IMR-90 (cell line): ENCODE data around the gene SRP9. TPM values are rescaled to one million over a fixed set of nuclear protein-coding genes. Genes with fewer than 3 reads are reported as not detected.
A peak's percentile ranks its signal among the peaks of the same experiment; 100 is the strongest.
"Not testable (repeated sequence)": the region's sequence is repeated elsewhere in the genome, so short reads cannot be mapped to it uniquely, and the experiment has no call there.

ENCODE experiments used
- ATAC-seq: fragments of 200-7000 bp; cut with Tn5 transposase; 2 replicates; pipeline ENCODE4 v1.9.1; 2020; ENCODE audit warnings: low read depth, mild to moderate bottlenecking, moderate library complexity
- BruUV-seq: library from RNA; stranded (reverse); fragments of 400-500 nt; replicated peaks from 2 replicates; lab custom pipeline; 2021; lab: Mats Ljungman, UMichigan
- CTCF ChIA-PET: fragments of 300-600 bp; formaldehyde crosslinking; extraction: SDS; loops from one replicate; lab custom pipeline; 2021; ENCODE audit warnings: antibody characterized with exemption; lab: Yijun Ruan, JAX
- POLR2A ChIA-PET: fragments of 300-600 bp; sonication (Branson Sonifier 250); formaldehyde crosslinking; loops from one replicate; lab custom pipeline; 2022; ENCODE audit warnings: antibody characterized with exemption; ENCODE audit not compliant: unreplicated experiment; lab: Charles Lee
- DNase-seq: peaks from one replicate; pipeline ENCODE4 v3.0.0; 2013
- H2AFZ ChIP-seq: replicated peaks from 2 replicates; pipeline ENCODE3; 2013; ENCODE audit warnings: low read length, mild to moderate bottlenecking; ENCODE audit not compliant: poor library complexity
- H2AK5ac ChIP-seq: 2 replicates; pipeline ENCODE4 v1.6.1; 2013; ENCODE audit warnings: low read depth, low read length, inconsistent platforms
- H2AK9ac ChIP-seq: replicated peaks from 2 replicates; pipeline ENCODE3; 2013; ENCODE audit warnings: mild to moderate bottlenecking, low read depth, low read length, moderate library complexity; ENCODE audit not compliant: poor library complexity
- H2BK120ac ChIP-seq: 2 replicates; pipeline ENCODE4 v1.6.1; 2013; ENCODE audit warnings: low read depth, low read length, inconsistent platforms
- H2BK15ac ChIP-seq: 3 replicates; pipeline ENCODE4 v1.6.1; 2013; ENCODE audit warnings: low read depth, low read length, inconsistent platforms
- H2BK20ac ChIP-seq: 2 replicates; pipeline ENCODE4 v1.6.1; 2013; ENCODE audit warnings: low read depth, mild to moderate bottlenecking, inconsistent platforms, low read length, moderate library complexity
- H2BK5ac ChIP-seq: 2 replicates; pipeline ENCODE4 v1.6.1; 2013; ENCODE audit warnings: mild to moderate bottlenecking, low read depth, low read length, inconsistent platforms; ENCODE audit not compliant: poor library complexity, severe bottlenecking
- H3K14ac ChIP-seq: replicated peaks from 2 replicates; pipeline ENCODE4 v1.6.1; 2013; ENCODE audit warnings: low read depth, low read length, inconsistent platforms
- H3K18ac ChIP-seq: 2 replicates; pipeline ENCODE4 v1.6.1; 2013; ENCODE audit warnings: low read depth, low read length, control low read depth
- H3K23ac ChIP-seq: 2 replicates; pipeline ENCODE4 v1.6.1; 2013; ENCODE audit warnings: low read depth, low read length, inconsistent platforms
- H3K27ac ChIP-seq: 2 replicates; pipeline ENCODE4 v1.5.1; 2013; ENCODE audit warnings: mild to moderate bottlenecking, control low read depth, low read length; ENCODE audit not compliant: insufficient read depth
- H3K27me3 ChIP-seq: 2 replicates; pipeline ENCODE4 v1.6.1; 2013; ENCODE audit warnings: low read length; ENCODE audit not compliant: control insufficient read depth, insufficient read depth
- H3K36me3 ChIP-seq: 2 replicates; pipeline ENCODE4 v1.6.1; 2013; ENCODE audit warnings: low read length, mixed read lengths; ENCODE audit not compliant: control insufficient read depth, insufficient read depth
- H3K4ac ChIP-seq: 2 replicates; pipeline ENCODE4 v1.6.1; 2013; ENCODE audit warnings: low read depth, low read length, inconsistent platforms
- H3K4me1 ChIP-seq: 2 replicates; pipeline ENCODE4 v1.6.1; 2013; ENCODE audit warnings: low read length, mixed read lengths; ENCODE audit not compliant: control insufficient read depth, insufficient read depth
- H3K4me2 ChIP-seq: 2 replicates; pipeline ENCODE4 v1.6.1; 2013; ENCODE audit warnings: low read depth, mild to moderate bottlenecking, control low read depth, low read length, moderate library complexity
- H3K4me3 ChIP-seq: 2 replicates; pipeline ENCODE4 v1.5.1; 2013; ENCODE audit warnings: low read depth, mild to moderate bottlenecking, control low read depth, low read length, moderate library complexity; ENCODE audit not compliant: insufficient read depth
- H3K56ac ChIP-seq: 2 replicates; pipeline ENCODE4 v1.6.1; 2013; ENCODE audit warnings: low read length, inconsistent platforms; ENCODE audit not compliant: insufficient read depth; ENCODE audit errors: extremely low read depth
- H3K79me1 ChIP-seq, 2 experiments: 2 replicates each; pipeline ENCODE4 v1.6.1; 2013; ENCODE audit warnings: low read length in 2 of 2, inconsistent platforms in 1 of 2, low read depth in 1 of 2
- H3K9ac ChIP-seq: 2 replicates; pipeline ENCODE4 v1.6.1; 2013; ENCODE audit warnings: low read depth, low read length, control low read depth
- H3K9me1 ChIP-seq: 2 replicates; pipeline ENCODE4 v1.6.1; 2013; ENCODE audit warnings: low read length, inconsistent platforms; ENCODE audit not compliant: insufficient read depth
- H3K9me3 ChIP-seq: 2 replicates; pipeline ENCODE4 v1.6.1; 2013; ENCODE audit warnings: low read length; ENCODE audit not compliant: control insufficient read depth, insufficient read depth
- H4K20me1 ChIP-seq: 2 replicates; pipeline ENCODE4 v1.6.1; 2013; ENCODE audit warnings: low read length, inconsistent platforms; ENCODE audit not compliant: insufficient read depth
- H4K5ac ChIP-seq: 2 replicates; pipeline ENCODE4 v1.6.1; 2013; ENCODE audit warnings: mild to moderate bottlenecking, low read depth, low read length, control low read depth
- H4K8ac ChIP-seq, 2 experiments: 2 replicates each; pipeline ENCODE4 v1.6.1; 2013; ENCODE audit warnings: low read depth in 2 of 2, low read length in 2 of 2, control low read depth in 1 of 2, inconsistent platforms in 1 of 2
- H4K91ac ChIP-seq: 2 replicates; pipeline ENCODE4 v1.6.1; 2013; ENCODE audit warnings: low read depth, low read length, inconsistent platforms; ENCODE audit not compliant: insufficient read depth
- WGBS, 2 experiments: methylation state at CpG; one replicate each; pipeline versions ENCODE4 v1.1.5 to v1.1.7; 2013; ENCODE audit warnings: missing lambda C conversion rate in 2 of 2; ENCODE audit not compliant: insufficient read length in 1 of 2; ENCODE audit errors: extremely low coverage in 2 of 2; 5-methylcytosine and 5-hydroxymethylcytosine counted together
- dilution Hi-C: fragments of 300-500 bp; cut with HindIII; formaldehyde crosslinking; loops from one replicate; pipeline ENCODE4 v1.14.3; 2018; ENCODE audit warnings: low sequenced_read_pairs; ENCODE audit not compliant: unreplicated experiment
- in situ Hi-C: fragments of 300-500 bp; cut with MboI; formaldehyde crosslinking; loops from 3 replicates; pipeline ENCODE4 v1.14.3; 2019; ENCODE audit warnings: low sequenced_read_pairs, inconsistent platforms, mixed read lengths
- intact Hi-C: fragments of 100-400 bp; cut with micrococcal nuclease; formaldehyde crosslinking; loops from 2 replicates; pipeline ENCODE4 v1.10.0; 2022
- polyA plus RNA-seq, 3 experiments: library from polyadenylated mRNA; depleted of rRNA; stranded (reverse); fragments of >200 nt; gene quantifications; 2 replicates each; pipeline ENCODE4 v1.2.3, GENCODE V29; 2012; ENCODE audit warnings: low replicate concordance in 1 of 3
- total RNA-seq: library from RNA; depleted of rRNA; stranded (reverse); fragments of >200 nt; gene quantifications from 2 replicates; pipeline ENCODE4 v1.2.3, GENCODE V29; 2012

SRP9 gene
- total and polyA plus RNA-seq, 2 of the 4 experiments (the other 2 are of a cell fraction): 230 to 295 TPM

GRCh38 chr1:225810579-225811538 lies 33.2 kb downstream of the SRP9 start:
- Histone ChIP-seq H3K27ac (peak overlapping the region; percentile 21), H2AFZ (peak overlapping the region; percentile 96), H3K79me1 (peaks cover 0 to 18% of the 10 kb centered on the region in 2 experiments; a peak in 2 of 4 replicates), H3K4me3 (peak overlapping the region; percentile 87), H3K4ac (peak overlapping the region; percentile 40), H4K8ac (peak overlapping the region in 1 of 2 experiments; percentile 76; a peak in 1 of 4 replicates), H3K4me2 (peak overlapping the region; percentile 97), H3K9ac (peak overlapping the region; percentile 52), H3K18ac (peak overlapping the region; percentile 53; the same call in 1 of the 2 replicates), H3K23ac (0 out of 2 replicates have a peak overlapping the region, but pooled peaks have one; percentile 10), H3K9me1 (peaks cover 13% of the 10 kb centered on the region; the same call in 1 of the 2 replicates), H4K5ac (peak overlapping the region; percentile 61; the same call in 1 of the 2 replicates), H3K14ac (0 out of 2 replicates have a peak overlapping the region, but pooled peaks have one; percentile 33), H2BK5ac (peak overlapping the region; percentile 50), H4K91ac (peak overlapping the region; percentile 23; the same call in 1 of the 2 replicates), H3K4me1 (peaks cover 20% of the 10 kb centered on the region)
- H2BK120ac ChIP-seq, H2AK9ac ChIP-seq, H3K56ac ChIP-seq, H2AK5ac ChIP-seq, in situ Hi-C loops, ATAC-seq, H3K9me3 ChIP-seq, dilution Hi-C loops, H4K20me1 ChIP-seq, DNase-seq, POLR2A ChIA-PET, H2BK15ac ChIP-seq, H3K36me3 ChIP-seq, H2BK20ac ChIP-seq, BruUV-seq, H3K27me3 ChIP-seq: not testable (repeated sequence)
- intact Hi-C loops: loop anchor here (2.0 kb wide), 1 partner anchor 32 kb away; no protein-coding TSS in a partner anchor
- CTCF ChIA-PET: interaction anchor here (0.7 to 1.3 kb wide), 2 partner anchors 11 to 336 kb away, joined by 3 to 4 read pairs; no protein-coding TSS in a partner anchor
- 4% methylated on average over 10 of the region's 29 CpGs; no CpG with 5 or more reads in 1 of the 2 experiments for WGBS, 2 experiments
